GM12872 (cell line): ENCODE data around the gene SPSB2.

Experiments
- TF ChIP-seq, protein P1 (sequence below): IDR thresholded peaks from 3 replicates; pipeline ENCODE4 v1.5.1; 2011; ENCODE audit warnings: low read depth, mild to moderate bottlenecking, low read length, moderate library complexity; ENCODE audit not compliant: insufficient read depth

The SPSB2 gene

GRCh38 chr12:6834873-6835272, 38.2 kb downstream of the SPSB2 start:
- TF ChIP-seq, protein P1, sequence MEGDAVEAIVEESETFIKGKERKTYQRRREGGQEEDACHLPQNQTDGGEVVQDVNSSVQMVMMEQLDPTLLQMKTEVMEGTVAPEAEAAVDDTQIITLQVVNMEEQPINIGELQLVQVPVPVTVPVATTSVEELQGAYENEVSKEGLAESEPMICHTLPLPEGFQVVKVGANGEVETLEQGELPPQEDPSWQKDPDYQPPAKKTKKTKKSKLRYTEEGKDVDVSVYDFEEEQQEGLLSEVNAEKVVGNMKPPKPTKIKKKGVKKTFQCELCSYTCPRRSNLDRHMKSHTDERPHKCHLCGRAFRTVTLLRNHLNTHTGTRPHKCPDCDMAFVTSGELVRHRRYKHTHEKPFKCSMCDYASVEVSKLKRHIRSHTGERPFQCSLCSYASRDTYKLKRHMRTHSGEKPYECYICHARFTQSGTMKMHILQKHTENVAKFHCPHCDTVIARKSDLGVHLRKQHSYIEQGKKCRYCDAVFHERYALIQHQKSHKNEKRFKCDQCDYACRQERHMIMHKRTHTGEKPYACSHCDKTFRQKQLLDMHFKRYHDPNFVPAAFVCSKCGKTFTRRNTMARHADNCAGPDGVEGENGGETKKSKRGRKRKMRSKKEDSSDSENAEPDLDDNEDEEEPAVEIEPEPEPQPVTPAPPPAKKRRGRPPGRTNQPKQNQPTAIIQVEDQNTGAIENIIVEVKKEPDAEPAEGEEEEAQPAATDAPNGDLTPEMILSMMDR, result no peak

DNA sequence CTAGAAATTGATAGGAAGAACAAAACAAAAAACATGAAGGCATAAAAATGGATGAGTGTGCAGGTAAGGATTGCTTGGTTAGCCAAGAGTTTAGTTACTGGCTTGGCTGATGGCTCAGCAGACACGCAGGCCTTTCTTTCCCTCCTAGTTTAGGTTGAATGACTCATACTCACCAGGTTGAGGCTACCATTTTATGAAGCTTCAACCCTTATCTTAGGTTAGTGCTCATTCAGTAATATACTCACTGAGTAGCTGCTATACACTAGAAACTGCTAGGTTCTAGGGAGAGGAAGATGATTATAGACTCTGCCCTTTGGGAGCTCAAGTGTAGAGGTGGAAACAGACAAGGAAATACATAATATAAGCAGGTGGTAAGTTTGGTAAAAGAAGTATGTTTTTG, 38.8 kb downstream of the SPSB2 start:
- TF ChIP-seq, protein P1, result no peak

GRCh38 chr12:6833189-6833890, 39.8 kb downstream of the SPSB2 start:
- TF ChIP-seq, protein P1, result no peak

DNA sequence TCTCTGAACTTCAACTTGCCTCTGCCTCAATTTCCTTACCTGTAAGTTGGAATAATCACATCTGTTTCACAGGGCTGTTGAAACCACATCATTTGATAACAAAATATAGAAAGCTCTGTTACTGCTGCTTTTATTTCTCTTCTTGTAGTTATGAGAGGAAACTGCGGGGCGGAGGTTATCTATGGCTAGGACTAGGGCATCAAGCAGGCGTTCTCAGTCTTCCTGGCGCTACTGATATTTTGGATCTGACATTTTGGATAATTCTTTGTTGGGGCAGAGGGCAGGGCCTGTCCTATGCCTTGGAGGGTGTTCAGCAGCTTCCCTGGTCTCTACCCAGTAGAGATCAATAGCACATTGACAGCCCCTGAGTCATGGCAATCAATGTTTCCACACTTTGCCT, 41.0 kb downstream of the SPSB2 start:
- TF ChIP-seq, protein P1, result no peak

DNA sequence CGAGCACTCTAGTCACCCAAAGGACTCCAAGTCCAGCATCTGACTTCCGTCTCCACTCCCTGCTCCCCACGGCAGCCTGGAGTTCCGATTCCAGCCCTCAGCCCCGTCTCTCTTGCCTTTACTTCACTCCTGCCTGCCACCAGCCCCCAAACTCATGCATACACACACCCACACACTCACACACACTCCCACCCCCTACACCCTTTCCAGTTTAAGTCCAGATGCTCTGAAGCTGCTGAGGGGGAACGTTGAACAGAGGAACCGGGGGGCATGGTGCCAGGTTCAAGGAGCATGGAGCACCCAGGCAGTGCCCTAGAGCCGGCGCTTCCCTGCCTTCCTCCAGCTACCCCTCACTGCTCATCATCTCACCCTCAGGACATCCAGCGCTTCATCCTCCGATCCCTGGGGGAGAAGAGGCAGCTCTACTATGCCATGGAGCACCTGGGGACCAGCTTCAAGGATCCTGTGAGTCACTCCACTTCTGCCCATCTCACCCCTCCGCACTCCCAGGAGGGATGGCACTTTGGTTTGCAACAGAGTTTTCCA, 41.6 kb downstream of the SPSB2 start:
- TF ChIP-seq, protein P1, result no peak

- TF ChIP-seq, protein P1, result no peak
Observed at GRCh38 chr12:6830999-6831398, 42.1 kb downstream of the SPSB2 start.

DNA sequence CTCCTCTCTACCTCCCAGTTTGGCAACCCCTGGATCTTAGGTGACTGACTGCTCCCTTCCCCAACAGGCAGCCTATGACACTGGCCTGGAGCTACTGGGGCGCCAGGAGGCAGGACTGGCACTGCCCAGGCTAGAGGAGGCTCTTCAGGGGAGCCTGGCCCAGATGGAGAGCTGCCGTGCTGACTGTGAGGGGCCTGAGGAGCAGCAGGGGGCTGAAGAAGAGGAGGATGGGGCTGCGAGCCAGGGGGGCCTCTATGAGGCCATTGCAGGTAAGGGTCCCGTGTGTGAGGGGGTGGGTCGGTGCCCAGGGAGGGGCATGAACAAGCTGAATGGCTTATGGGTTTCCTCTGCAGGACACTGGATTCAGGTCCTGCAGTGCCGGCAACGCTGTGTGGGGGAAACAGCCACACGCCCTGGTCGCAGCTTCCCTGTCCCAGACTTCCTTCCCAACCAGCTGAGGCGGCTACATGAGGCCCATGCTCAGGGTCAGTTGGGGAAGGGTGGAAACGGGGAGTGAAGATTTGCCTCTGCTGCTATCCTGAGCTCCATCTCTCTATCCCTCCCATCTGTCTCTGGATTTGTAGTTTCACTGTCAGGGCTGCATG, 42.7 kb downstream of the SPSB2 start:
- TF ChIP-seq, protein P1, result no peak
